HTR-8/SVneo (cell line): ENCODE data around the gene ITPR1.

Experiments
- DNase-seq: peaks from one replicate; pipeline ENCODE4 v3.0.0; 2011; ENCODE audit warnings: low spot score, mixed read lengths; ENCODE audit not compliant: insufficient read length
- FAIRE-seq: peaks from 2 replicates; lab custom pipeline; 2011; peaks lifted over from hg19 to GRCh38; lab: Jason Lieb, UNC

The ITPR1 gene

GRCh38 chr3:4829031-4829394 is 335.9 kb downstream of the ITPR1 start:
- no peak for FAIRE-seq
- no peak for DNase-seq

- DNase-seq (no peak), FAIRE-seq (no peak)
Measured at GRCh38 chr3:4830586-4830914, 337.4 kb downstream of the ITPR1 start.

GRCh38 chr3:4831580-4831950 is 338.4 kb downstream of the ITPR1 start:
- FAIRE-seq: no peak
- no peak for DNase-seq

GRCh38 chr3:4833471-4833870 is 340.3 kb downstream of the ITPR1 start:
- DNase-seq (no peak), FAIRE-seq (no peak)

GRCh38 chr3:4834403-4834866 is 341.3 kb downstream of the ITPR1 start:
- DNase-seq: no peak
- no peak for FAIRE-seq

- FAIRE-seq (no peak), DNase-seq (no peak)
Measured at GRCh38 chr3:4835616-4836043, 342.5 kb downstream of the ITPR1 start.

- no peak for DNase-seq
- no peak for FAIRE-seq
Measured at GRCh38 chr3:4836516-4836915, 343.4 kb downstream of the ITPR1 start.

GRCh38 chr3:4837374-4837930 is 344.3 kb downstream of the ITPR1 start:
- DNase-seq: no peak
- FAIRE-seq: no peak

GRCh38 chr3:4838621-4839022 is 345.5 kb downstream of the ITPR1 start:
- FAIRE-seq (no peak), DNase-seq (no peak)

- no peak for DNase-seq
- FAIRE-seq: no peak
Measured at GRCh38 chr3:4839278-4839677, 346.1 kb downstream of the ITPR1 start.

GRCh38 chr3:4841225-4841624 is 348.1 kb downstream of the ITPR1 start:
- FAIRE-seq: no peak
- no peak for DNase-seq

GRCh38 chr3:4841776-4842440 is 348.8 kb downstream of the ITPR1 start:
- FAIRE-seq (no peak), DNase-seq (no peak)

- DNase-seq (no peak), FAIRE-seq (no peak)
Measured at GRCh38 chr3:4843619-4844018, 350.5 kb downstream of the ITPR1 start.

GRCh38 chr3:4845882-4846281 is 352.7 kb downstream of the ITPR1 start:
- DNase-seq (no peak), FAIRE-seq (no peak)

- FAIRE-seq (no peak), DNase-seq (no peak)
Measured at GRCh38 chr3:4846543-4846942, 353.4 kb downstream of the ITPR1 start.

GRCh38 chr3:4848176-4848825 is 355.2 kb downstream of the ITPR1 start:
- DNase-seq (no peak), FAIRE-seq (no peak)

- FAIRE-seq (no peak), DNase-seq (no peak)
Measured at GRCh38 chr3:4849136-4849535, 356.0 kb downstream of the ITPR1 start.

GRCh38 chr3:4849739-4850138 is 356.6 kb downstream of the ITPR1 start:
- FAIRE-seq (no peak), DNase-seq (no peak)

- DNase-seq (no peak), FAIRE-seq (no peak)
Measured at GRCh38 chr3:4850211-4850927, 357.2 kb downstream of the ITPR1 start.

GRCh38 chr3:4850928-4851265 is 357.7 kb downstream of the ITPR1 start:
- FAIRE-seq (no peak), DNase-seq (no peak)
